Gastroesophageal sphincter (tissue), 3 donors: ENCODE results near the gene CKS2.

Experiments used
- CTCF ChIP-seq, 4 experiments: fragments of 200-600 bp in 2 of 4; fragments of 450-650 bp in 2 of 4; sonication (generic) in 1 of 4; IDR thresholded peaks; one replicate each; pipeline ENCODE4 v1.5.1; 2017 to 2019; ENCODE audit warnings: antibody characterized with exemption in 4 of 4, mild to moderate bottlenecking in 2 of 4, moderate library complexity in 2 of 4
- EP300 ChIP-seq: sonication (generic); formaldehyde crosslinking; IDR thresholded peaks from one replicate; pipeline ENCODE4 v1.6.1; 2017; ENCODE audit warnings: antibody characterized with exemption, mild to moderate bottlenecking
- POLR2A ChIP-seq, 2 donors: fragments of 450-650 bp; IDR thresholded peaks; one replicate each; pipeline ENCODE4 v1.6.1; 2017; ENCODE audit warnings: antibody characterized with exemption in 2 of 2, mild to moderate bottlenecking in 2 of 2, moderate library complexity in 1 of 2
- POLR2AphosphoS5 ChIP-seq: sonication (generic); formaldehyde crosslinking; IDR thresholded peaks from one replicate; pipeline ENCODE4 v1.6.1; 2017; ENCODE audit warnings: antibody characterized with exemption

GRCh38 chr9:89304834-89305188, 6.2 kb upstream of the CKS2 start:
- TF ChIP-seq CTCF (IDR thresholded peaks at IDR 0.05) (no peak), POLR2AphosphoS5 (no peak), POLR2A (IDR thresholded peaks at IDR 0.05) (no peak), EP300 (no peak)
